ENCODE data around the gene HNF1A. TPM values are rescaled to one million over a fixed set of nuclear protein-coding genes. Genes with fewer than 3 reads are reported as not detected.

The HNF1A gene
- polyA plus RNA-seq, 1 donor from 2014 or later, result not detected

- Histone ChIP-seq H3K9me3 (ENCODE audit: low read length) (no peaks in the 10 kb centered on the region), H3K36me3 (ENCODE audit: insufficient read depth, low read length) (no peaks in the 10 kb centered on the region), H4K20me1 (ENCODE audit: insufficient read depth) (no peaks in the 10 kb centered on the region), H3K27ac (ENCODE audit: low read length) (no peak overlapping the region), H3K79me2 (replicated peaks; ENCODE audit: insufficient read depth, low read length) (no peaks in the 10 kb centered on the region), H3K4me3 (ENCODE audit: low read length) (no peak overlapping the region), H2AFZ (ENCODE audit: low read depth, low read length) (no peak overlapping the region), H3K9me2 (ENCODE audit: insufficient read depth, low read length) (no peaks in the 10 kb centered on the region), H3K4me2 (ENCODE audit: low read length) (no peak overlapping the region), H3K27me3 (ENCODE audit: insufficient read depth, low read depth, low read length) (no peaks in the 10 kb centered on the region), H3F3A (ENCODE audit: insufficient read depth, low read length, poor library complexity, severe bottlenecking) (no peaks in the 10 kb centered on the region), H3K9ac (ENCODE audit: low read length) (no peak overlapping the region)
- TF ChIP-seq MXI1 (conservative IDR thresholded peaks at IDR 0.05; ENCODE audit: poor library complexity, severe bottlenecking) (no peak), RAD21 (conservative IDR thresholded peaks at IDR 0.05) (no peak), EZH2 (IDR thresholded peaks at IDR 0.05; ENCODE audit: borderline replicate concordance, insufficient read depth, low read length, poor library complexity, severe bottlenecking) (no peak), TAF1 (IDR thresholded peaks at IDR 0.05; ENCODE audit: low read depth) (no peak), SMC3 (conservative IDR thresholded peaks at IDR 0.05; ENCODE audit: poor library complexity) (no peak), EP300 (conservative IDR thresholded peaks at IDR 0.05; ENCODE audit: poor library complexity, severe bottlenecking) (no peak), POLR2AphosphoS5 (IDR thresholded peaks at IDR 0.05) (no peak), REST (IDR thresholded peaks at IDR 0.05; ENCODE audit: borderline replicate concordance) (no peak)
- TF ChIP-seq, protein P1, sequence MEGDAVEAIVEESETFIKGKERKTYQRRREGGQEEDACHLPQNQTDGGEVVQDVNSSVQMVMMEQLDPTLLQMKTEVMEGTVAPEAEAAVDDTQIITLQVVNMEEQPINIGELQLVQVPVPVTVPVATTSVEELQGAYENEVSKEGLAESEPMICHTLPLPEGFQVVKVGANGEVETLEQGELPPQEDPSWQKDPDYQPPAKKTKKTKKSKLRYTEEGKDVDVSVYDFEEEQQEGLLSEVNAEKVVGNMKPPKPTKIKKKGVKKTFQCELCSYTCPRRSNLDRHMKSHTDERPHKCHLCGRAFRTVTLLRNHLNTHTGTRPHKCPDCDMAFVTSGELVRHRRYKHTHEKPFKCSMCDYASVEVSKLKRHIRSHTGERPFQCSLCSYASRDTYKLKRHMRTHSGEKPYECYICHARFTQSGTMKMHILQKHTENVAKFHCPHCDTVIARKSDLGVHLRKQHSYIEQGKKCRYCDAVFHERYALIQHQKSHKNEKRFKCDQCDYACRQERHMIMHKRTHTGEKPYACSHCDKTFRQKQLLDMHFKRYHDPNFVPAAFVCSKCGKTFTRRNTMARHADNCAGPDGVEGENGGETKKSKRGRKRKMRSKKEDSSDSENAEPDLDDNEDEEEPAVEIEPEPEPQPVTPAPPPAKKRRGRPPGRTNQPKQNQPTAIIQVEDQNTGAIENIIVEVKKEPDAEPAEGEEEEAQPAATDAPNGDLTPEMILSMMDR (IDR thresholded peaks at IDR 0.05; ENCODE audit: poor library complexity, severe bottlenecking), result no peak
Measured at GRCh38 chr12:120996133-120996746, 17.9 kb downstream of the HNF1A start.

DNA sequence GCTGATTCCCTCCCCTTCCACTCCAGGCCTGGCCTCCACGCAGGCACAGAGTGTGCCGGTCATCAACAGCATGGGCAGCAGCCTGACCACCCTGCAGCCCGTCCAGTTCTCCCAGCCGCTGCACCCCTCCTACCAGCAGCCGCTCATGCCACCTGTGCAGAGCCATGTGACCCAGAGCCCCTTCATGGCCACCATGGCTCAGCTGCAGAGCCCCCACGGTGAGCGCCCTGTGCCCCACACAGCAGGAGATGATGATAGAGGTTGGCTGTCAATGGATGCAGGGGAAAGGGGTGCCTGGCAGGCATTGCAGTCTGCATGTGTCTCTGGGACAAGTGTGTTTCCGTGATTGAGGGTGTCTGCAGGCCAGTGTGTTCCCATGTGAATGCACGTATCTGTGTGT lies 19.1 kb downstream of the HNF1A start:
- H3K27me3 ChIP-seq (ENCODE audit: insufficient read depth, low read depth, low read length), result no peaks in the 10 kb centered on the region

More for the DNA sequence above, 19.1 kb downstream of the HNF1A start:
- Histone ChIP-seq H3K9me2 (ENCODE audit: insufficient read depth, low read length) (no peaks in the 10 kb centered on the region), H3F3A (ENCODE audit: insufficient read depth, low read length, poor library complexity, severe bottlenecking) (no peaks in the 10 kb centered on the region), H4K20me1 (ENCODE audit: insufficient read depth) (no peaks in the 10 kb centered on the region), H3K9ac (ENCODE audit: low read length) (no peak overlapping the region), H3K9me3 (ENCODE audit: low read length) (no peaks in the 10 kb centered on the region), H3K4me2 (ENCODE audit: low read length) (no peak overlapping the region), H3K79me2 (replicated peaks; ENCODE audit: insufficient read depth, low read length) (no peaks in the 10 kb centered on the region), H3K4me3 (ENCODE audit: low read length) (no peak overlapping the region), H3K36me3 (ENCODE audit: insufficient read depth, low read length) (no peaks in the 10 kb centered on the region), H3K27ac (ENCODE audit: low read length) (no peak overlapping the region), H2AFZ (ENCODE audit: low read depth, low read length) (no peak overlapping the region)
- no peak for TF ChIP-seq REST (IDR thresholded peaks at IDR 0.05; ENCODE audit: borderline replicate concordance)
- TF ChIP-seq MXI1 (conservative IDR thresholded peaks at IDR 0.05; ENCODE audit: poor library complexity, severe bottlenecking), result no peak
- no peak for TF ChIP-seq TAF1 (IDR thresholded peaks at IDR 0.05; ENCODE audit: low read depth)
- no peak for TF ChIP-seq EZH2 (IDR thresholded peaks at IDR 0.05; ENCODE audit: borderline replicate concordance, insufficient read depth, low read length, poor library complexity, severe bottlenecking)
- TF ChIP-seq SMC3 (conservative IDR thresholded peaks at IDR 0.05; ENCODE audit: poor library complexity), result no peak
- no peak for TF ChIP-seq EP300 (conservative IDR thresholded peaks at IDR 0.05; ENCODE audit: poor library complexity, severe bottlenecking)
- TF ChIP-seq, protein P1 (IDR thresholded peaks at IDR 0.05; ENCODE audit: poor library complexity, severe bottlenecking), result no peak
- no peak for TF ChIP-seq RAD21 (conservative IDR thresholded peaks at IDR 0.05)
- TF ChIP-seq POLR2AphosphoS5 (IDR thresholded peaks at IDR 0.05), result no peak
